NCI-H1436 treated with DMSO at 0.1 percent for 48 hours (cell line): Measurements from ENCODE around the gene STK25.
"Not testable (repeated sequence)": the region's sequence is repeated elsewhere in the genome, so short reads cannot be mapped to it uniquely, and the experiment has no call there.

ENCODE experiments used
- DNase-seq: peaks from one replicate; lab custom pipeline; 2025; lab: John Stamatoyannopoulos, UW

The STK25 gene

DNA sequence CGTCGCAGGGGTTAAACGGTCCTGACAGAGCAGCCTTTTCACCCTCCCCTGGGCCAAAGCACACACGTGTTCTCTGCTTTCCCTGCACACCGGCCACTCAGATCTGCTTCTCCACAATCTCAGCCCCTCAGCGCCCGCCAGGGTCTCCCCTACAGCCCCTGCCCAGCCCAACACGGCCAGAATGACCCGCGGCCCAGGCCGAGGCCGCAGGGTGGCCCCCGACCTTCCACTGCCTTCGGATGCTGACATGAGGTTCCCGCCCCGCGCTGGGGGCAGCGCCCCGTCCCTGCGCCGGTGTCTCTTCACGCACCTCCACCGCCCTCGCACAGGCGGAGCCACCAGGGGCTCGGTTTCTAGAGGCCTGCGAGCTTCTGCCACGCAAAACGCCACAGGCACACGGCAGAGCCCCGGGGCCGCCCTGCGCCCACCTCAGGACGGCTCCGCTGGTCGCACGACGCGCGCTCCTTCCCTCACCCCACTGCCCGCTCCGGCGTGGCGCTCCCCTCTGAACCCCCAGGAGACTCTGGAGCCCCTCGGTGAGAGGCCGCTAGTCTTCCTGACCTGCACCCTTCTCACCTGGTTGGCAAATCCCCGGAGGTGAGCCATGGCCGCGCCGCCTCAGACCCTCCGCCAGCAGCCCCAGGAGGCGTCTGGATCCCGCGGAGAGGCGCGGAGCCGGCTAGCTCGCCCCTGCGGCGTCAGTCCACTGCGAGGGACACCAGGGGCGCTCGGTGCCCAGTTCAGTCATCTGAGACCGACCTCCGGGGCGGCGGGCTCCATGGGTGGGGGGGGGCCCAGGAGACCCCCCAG, 749 bp downstream of the STK25 start:
- DNase-seq, result no peak

DNA sequence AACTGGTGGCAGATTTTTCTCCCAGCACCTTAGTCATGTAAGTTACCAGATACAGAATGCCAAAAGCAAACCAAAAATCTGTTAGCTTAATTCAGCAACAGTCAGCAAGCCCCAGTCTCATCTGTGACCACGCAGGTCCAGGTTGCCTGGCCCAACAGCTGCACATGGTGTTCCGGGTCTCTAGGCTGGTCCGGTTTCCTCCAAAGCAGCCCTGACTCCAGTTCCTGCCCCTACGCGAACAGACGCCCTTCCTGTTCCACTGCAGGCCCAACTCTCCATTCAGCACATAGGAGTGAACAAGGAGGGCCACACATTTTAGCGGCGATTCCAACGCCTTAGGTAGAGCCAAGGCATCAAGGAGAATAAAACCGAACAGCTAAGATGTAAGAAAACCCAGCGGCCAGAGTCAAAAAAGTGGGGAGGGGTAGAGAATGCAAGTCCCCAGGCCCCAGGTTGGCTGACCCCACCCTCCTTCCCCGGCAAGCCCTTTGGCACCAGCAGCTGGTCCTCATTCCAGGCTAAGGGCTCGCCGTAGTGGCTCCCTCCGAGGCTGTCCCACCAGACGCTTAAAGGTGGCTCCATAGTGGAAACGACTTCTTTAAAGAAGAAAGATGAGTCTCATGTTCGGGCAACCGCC, 1.5 kb downstream of the STK25 start:
- DNase-seq, result no peak

DNA sequence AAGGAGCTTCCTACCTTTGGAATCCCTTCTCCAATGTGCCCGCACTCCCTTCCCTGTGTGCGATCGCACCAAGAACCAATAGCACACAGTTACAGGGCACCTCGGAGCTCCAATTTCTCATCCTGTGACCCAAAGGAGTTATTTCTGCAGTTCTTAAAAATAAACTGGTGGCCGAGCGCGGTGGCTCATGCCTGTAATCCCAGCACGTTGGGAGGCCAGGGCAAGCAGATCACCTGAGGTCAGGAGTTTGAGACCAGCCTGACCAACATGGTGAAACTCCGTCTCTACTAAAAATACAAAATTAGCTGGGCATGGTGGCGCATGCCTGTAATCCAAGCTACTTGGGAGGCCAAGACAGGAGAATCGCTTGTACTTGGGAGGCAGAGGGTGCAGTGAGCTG, 2.1 kb downstream of the STK25 start:
- not testable (repeated sequence) for DNase-seq

DNA sequence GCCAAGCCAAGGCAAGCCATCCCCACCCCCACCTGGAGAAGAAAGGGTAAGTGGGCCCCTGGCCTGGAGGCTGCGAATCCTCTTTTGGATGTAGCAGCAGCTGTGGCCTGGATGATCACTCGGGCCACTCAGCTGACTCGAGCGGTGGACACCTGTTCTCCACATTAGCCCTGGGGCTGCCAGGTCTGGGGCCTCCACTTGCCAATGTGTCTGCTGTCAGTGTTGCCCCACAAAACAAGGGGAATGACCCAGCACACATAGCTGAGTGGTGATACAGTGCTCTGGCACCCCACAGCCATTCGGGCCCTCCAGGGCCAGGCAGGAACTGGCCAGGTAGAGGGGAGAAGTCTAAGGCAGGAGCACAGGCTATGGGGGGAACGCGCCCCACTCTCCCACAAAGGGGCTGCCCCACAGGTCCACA, 2.6 kb downstream of the STK25 start:
- DNase-seq, result no peak

DNA sequence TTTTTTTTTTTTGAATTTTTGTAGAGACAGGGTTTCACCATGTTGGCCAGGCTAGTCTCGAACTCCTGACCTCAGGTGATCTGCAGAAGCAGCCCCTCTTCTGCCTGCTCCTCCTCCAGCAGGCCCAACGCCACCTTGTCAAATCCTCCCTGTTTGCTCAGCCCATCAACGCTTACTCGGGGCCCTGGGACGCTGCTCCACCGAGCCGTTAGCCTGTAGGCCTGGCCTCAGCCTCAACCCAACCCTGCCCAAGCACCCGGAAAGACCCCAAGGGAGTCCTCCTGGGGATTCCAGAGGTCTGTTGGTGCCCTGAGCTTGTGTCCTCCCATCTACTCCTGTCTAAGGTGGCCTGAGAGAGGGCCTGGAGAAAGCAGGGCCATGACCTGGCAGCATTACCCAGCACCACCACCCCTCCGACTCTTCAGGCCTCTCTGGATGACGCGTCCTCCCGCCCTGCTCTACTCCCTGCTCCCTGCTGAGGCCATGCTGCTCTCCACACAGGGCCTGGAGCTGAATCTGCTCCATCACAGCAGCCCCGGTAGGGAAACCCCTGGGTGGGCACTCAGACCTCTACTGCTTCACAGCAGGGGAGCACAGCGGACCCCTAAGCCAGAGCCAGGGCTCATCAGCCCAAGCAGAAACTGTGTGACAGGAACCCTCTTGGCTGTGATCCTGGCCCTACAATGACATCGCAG, 3.2 kb downstream of the STK25 start:
- no peak for DNase-seq

DNA sequence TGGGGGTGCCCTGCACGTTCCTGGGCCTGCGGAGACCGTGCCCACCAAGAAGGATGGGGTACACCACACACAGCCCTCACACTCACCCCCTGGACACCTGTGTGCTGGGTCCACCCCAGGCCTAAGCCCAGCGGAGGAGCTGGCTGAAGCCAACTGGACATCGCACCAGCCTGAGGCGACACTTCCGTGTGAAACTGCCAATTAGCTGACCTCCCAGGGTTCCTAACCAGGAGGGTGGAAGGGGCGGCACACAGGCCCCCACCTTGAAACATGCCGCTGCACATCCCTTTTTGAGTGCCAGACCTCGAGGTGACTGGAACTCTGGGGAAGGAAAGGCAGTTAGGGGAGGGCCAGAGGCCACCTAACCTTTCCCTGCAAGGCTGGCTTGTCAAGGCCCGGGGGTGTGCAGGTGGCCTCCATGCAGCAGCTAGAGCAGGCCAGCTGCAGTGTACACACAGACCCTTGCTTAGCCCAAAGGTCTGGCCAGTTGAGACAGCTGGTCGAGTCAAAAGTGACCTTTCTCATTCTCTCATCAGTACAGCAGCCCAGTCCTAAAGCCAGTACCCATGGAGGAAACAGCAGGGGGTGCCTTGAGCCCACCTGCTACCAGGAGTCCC, 4.5 kb downstream of the STK25 start:
- no peak for DNase-seq

DNA sequence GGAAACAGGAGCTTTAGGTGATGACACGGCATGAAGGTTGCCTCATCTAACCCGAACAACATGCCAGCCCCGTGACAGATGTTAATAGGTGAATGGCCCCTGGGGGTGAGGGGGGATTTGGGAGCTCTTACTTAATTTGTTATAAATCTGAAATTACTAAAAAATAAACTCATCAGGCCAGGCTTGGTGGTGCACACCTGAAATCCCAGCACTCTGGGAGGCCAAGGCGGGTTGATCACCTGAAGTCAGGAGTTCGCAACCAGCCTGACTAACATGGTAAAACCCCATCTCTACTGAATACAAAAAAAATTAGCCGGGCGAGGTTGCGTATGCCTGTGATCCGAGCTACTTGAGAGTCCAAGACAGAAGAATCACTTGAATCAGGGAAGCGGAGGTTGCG, 6.1 kb downstream of the STK25 start:
- no peak for DNase-seq

DNA sequence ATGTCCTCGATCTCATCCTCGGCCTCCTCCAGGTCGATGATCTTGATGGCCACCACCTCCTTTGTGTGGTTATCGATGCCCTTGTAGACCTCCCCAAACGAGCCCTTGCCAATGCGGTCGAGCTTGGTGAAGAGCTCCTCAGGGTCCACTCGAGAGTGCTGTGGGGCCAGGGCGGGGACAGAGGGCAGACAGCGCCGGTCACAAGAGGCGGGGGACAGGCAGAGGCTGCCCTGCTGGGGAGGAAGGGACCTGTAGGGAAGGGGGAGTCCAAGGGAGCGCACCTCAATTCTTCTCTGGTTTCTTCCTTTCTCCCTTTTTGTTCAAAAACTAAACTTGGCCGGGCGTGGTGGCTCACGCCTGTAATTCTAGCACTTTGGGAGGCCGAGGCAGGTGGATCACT, 6.8 kb downstream of the STK25 start:
- DNase-seq, result no peak

DNA sequence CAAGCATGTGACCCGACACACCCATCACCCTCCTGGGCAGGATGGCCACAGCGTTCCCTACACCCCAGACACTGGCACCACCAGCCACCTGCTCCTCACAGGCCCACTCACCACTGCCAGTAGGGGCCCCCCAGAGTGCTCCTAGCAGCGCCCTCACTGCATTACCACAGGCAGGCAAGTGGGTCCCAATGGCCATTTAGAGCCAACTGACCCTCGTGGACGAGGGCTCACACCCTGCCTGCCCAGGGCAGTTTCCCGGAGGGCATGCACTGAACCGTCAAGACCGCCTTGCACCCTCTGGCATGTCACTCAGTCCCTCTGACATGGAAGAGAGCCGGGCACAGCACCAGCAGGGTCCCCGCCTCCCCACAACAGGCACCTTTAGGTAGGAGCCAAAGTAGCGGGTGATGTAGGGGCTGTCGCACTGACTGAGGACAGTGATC, 7.3 kb downstream of the STK25 start:
- no peak for DNase-seq

DNA sequence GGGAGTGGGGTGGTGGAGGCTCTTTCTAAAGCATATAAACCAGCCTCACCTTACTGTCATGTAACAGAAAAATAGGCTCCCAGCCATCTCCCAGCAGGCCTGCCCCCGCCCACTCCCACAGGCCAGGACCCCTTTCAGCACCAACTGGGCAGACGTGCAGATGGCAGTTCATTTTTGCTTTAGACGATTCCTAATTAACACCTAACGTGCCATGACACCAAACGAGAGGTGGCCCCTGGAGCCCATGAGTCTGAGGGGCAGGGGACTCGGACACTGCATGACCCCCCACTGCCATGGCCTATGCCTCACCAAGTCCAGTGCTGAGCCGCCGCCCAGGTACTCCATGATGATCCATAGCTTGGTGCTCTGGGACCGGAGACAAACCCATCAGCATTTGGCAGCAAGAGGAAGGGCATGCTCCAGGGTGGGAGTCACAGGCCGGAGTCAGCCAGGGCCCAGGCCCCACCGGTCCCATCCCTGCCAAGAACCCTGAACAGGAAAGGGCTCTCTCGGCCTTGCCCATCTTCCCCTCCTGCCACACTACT, 7.9 kb downstream of the STK25 start:
- no peak for DNase-seq

DNA sequence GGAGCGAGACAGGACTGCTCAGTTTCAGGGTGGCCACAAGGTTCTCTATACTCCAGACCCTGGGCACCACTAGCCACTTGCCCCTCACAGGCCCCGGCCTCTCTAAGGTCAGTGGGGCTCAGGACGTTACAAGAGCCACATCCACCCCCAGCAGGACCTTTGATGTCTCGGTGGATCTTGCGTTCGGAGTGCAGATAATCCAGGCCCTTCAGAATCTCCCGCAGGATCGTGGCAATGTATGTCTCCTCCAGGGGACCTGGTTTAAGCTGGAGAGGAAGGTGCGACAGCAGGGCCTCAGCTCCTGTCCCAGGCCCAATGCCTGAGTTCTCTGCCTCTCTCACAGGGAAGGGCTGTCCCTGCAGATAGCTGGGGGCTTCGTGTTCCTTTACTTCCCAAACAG, 8.4 kb downstream of the STK25 start:
- DNase-seq, result no peak

DNA sequence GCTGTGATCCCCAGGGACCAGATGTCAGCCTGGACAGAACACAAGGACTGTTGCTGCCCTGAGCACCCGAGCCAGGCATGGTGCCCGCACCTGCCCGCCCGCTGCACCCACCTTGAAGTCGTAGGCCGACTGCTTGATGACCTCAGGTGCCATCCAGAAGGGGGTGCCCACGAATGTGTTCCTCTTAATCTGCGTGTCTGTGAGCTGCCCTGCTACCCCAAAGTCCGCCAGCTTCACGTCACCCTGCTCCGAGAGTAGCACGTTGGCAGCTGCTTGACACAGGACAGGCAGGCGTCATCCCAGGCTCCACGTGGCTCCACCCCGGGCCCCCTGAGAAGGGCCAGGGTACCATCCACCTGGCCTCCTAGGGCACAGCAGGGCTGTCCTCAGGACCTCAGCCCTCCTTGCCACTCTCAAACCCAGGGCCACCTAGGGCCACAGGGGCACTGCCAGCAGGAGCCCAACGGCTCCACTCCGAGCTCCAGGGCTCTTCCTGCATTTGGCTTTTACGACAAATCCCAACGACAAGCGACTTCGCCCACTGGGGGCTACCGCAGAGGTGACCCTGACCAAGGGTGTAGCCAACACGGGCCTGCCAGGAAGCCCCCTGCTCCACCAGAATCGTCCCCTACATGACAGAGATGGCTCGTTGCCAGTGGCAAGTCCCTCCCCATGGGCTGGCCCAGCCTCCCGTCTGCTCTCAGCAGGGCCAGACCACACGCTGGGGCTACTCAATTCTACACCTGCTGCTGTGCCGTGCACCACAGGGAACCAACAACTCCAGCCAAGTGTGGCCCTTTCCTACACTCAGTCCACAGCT, 9.0 kb downstream of the STK25 start:
- DNase-seq, result no peak

DNA sequence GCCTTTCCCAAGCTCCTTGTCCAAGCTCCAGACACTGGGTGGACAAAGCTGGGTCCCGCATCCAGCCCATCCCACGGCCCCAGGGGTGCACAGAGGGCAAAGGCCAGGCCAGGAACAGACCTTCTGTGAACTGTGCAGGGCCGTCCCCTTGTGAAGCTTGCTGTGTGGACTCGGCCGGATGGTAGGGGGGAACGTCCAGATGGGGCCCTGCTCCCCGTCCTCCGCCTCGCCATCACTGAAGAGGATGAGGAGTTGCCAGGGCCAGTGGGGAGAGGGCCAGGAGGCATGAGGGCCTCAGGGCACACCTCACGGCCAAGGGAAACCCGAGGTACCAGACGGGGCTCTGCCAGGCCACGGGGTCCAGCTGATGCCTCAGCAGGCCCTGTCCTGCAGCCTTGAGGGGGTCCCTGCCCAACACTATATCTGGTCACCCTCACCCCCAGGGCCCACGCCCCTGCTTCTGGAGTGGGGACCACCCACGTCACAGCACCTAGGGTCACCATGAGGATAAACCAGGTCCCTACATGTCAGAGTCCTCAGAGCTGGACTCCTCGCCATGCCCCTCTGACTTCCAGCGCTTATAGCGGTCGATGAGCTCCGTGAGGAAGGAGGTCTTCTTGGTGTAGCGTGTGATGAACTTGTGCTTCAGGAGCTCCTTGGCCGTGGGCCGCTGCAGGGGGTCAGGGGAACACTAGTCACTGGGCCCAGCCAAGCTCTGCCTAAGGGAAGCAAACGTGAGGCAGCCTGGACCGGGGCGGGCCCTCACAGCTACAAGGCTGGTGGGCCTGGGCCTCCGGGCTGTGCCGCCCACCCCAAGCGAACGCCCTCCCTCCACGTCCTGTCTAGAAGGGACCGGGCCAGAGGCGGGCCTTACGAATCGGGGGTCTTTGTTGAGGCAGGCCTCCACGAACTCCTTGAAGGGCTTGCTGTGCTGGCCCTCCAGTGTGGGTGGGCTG, 10.0 kb downstream of the STK25 start:
- no peak for DNase-seq

DNA sequence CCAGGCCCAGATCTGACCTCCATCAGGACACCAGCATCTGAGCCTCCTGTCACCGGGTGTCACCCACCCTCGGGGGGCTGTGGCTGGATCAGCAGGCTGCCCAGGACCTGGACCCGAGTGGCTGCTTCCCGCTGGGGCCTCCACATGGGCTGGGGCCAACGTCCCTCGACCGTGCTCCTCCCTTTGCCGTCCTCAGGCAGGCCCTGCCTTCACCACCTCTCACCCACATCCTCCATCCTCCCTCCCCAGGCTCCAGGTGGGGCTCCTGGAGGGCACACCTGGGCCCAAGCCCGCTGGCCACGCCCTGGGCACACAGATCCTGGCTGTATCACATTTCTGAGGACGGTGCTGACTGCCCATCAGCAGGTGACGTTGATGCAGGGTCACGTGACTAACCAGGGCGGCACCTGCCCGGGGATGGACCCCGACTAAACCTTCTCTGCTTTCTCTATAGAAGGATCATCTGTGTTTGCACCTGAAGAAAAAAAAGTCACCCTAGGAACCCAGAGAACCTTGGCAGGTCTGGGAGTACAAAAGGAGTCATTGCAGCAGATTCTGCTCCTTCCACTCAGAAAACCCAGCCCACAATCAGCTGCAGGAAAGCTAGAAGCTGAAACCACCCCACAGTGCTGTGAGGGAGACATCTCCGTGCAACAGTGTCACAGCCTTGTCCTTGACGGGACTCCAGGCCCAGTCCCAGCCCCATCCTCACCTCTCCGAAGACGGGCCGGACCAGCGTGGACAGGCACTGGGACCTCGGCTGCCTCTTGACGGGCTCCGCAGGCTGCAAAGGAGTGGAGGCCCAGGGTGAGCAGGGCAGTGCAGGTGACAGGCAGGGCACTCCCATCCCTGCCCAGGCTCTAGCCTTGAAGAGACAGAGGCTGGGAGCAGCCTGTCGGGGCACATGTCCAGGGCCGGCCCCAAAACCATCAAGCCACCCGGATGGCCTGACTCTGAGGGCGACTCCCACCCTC, 11.2 kb downstream of the STK25 start:
- DNase-seq, result no peak

DNA sequence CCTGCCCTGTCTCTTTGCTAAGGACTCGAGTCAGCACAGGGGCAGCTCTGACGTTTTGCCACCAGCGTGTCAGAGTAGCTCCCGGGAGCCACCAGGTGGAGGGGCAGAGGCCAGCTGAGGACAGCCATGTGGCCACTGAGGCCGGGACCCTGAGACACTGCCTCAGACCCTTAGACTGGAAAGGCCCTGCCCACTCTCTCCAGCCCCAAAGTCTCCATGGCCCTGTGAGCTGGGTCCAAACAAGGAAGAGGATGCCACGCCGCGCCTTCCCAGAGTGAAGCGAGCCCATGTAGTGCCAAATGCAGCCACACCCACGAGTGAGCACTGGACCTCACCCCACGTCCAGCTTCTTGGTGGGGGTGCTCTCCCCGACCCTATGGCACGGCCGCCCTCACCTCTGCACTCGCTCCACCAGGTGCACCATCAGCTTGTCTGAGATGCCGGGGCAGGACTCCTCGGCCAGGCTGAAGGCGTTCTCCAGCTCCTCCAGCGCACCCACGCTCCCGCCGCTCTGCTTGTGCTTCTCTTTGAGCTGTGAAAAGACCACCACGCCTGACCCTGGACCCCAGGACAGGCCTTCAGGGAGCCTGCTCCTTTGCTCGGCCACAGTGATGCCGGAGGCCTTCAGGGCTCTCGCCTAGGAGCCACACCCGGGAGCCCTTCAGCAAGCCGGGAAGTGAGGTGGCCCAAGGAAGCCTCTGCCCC, 12.2 kb downstream of the STK25 start:
- no peak for DNase-seq

DNA sequence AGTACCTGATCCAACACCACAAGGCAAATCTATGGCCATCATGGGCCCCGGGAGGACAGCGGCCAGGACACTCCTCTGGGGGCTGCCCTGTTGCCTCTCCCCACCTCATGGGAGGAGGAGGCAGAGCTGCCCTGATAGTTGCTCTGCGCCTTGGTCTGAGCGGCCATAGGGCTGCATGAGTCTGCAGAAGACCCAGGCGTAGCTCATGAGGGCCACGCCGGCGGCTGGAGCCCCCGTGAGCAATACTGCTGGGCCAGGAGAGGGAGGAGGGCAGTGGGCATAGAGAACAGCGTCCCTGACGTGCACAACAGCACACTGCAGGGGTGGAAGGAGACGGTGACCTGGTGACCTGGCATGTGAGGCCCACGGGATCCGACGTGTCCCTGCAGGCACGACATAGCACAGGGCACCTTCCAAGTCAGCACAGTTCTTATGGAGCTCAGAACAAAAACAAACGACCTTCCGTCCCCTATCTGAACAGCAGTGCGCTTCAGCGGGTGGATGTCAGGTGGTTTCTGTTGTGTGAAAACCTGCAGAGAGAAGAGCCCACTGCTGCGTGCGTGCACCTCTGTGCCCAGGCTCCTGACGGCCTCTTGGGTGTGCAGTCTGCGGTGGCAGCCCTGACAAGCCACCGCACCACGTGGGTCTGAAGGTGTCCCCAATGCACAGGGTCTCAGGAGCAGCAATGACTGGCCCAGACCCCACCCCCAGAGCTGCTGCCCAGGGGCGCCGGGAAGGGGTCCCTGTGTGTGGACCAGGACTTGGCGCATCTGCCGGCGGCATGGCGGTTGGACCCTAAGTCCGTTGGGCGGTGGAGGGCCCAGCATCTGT, 13.0 kb downstream of the STK25 start:
- DNase-seq, result no peak

DNA sequence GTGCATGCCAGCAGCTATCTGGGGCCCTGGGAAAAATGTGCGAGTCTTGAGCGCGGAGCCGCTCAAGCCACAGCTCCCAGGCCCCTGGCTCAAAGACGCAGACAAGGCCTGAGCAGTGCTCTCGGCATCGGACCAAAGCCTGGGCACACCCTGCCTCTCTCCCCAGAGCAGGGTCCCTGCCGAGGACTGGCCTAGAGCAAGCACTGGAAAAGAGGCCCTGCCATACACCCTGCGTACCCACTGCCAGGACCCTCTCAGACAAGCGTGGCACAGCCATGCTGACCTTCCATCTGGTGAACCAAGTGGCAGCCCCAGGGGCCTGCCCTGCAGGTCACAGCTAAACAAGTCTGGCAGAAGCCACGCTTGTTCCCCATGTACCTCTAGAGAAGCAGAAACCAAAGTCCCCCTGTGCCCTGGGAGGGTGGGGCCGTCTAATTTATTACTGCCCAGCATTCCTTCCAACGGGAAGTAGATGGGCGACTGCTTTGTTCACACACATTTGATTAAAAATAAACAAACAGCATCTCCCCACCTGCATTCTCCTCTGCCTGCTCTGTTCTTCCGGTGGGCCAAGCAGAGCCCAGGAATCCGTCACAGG, 14.0 kb downstream of the STK25 start:
- DNase-seq, result no peak
